SK-N-SH (cell line): Measurements from ENCODE around the gene FOSL1. TPM values are rescaled to one million over a fixed set of nuclear protein-coding genes. Genes with fewer than 3 reads are reported as not detected.

Experiments used
- CTCF ChIA-PET: fragments of 300-600, 350-600 bp; formaldehyde crosslinking; extraction: SDS; loops from one replicate; lab custom pipeline; 2021; lab: Yijun Ruan, JAX
- POLR2A ChIA-PET: fragments of 350-600 bp; sonication (Branson Sonifier 250); formaldehyde crosslinking; extraction: SDS; loops from one replicate; lab custom pipeline; 2020; ENCODE audit warnings: antibody characterized with exemption, inconsistent platforms; lab: Yijun Ruan, JAX
- DNase-seq: peaks from one replicate; pipeline ENCODE4 v3.0.0; 2012
- H2AFZ ChIP-seq: fragments of 200-600 bp; sonication (generic); 2 replicates; pipeline ENCODE4 v1.8.1; 2016; ENCODE audit warnings: antibody characterized with exemption, mild to moderate bottlenecking, low read depth
- H3F3A ChIP-seq: fragments of 200-600 bp; sonication (generic); replicated peaks from 2 replicates; pipeline ENCODE3; 2016; ENCODE audit warnings: antibody characterized with exemption, mild to moderate bottlenecking; ENCODE audit not compliant: insufficient read depth
- H3K27ac ChIP-seq, 2 experiments: fragments of 200-500 bp in 1 of 2; fragments of 200-600 bp in 1 of 2; sonication (Bioruptor generic) in 1 of 2; sonication (generic), shearing (Covaris generic) in 1 of 2; 2 replicates each; pipeline versions ENCODE4 v1.5.1 to v1.6.1; 2014 to 2016; ENCODE audit warnings: low read depth in 2 of 2, inconsistent platforms in 1 of 2, low read length in 1 of 2, mild to moderate bottlenecking in 1 of 2, mixed read lengths in 1 of 2
- H3K27me3 ChIP-seq: fragments of 200-600 bp; sonication (generic), shearing (Covaris generic); 2 replicates; pipeline ENCODE4 v1.6.1; 2016; ENCODE audit warnings: mixed run types; ENCODE audit not compliant: insufficient read depth
- H3K36me3 ChIP-seq, 2 experiments: fragments of 200-500 bp in 1 of 2; fragments of 200-600 bp in 1 of 2; sonication (Bioruptor generic) in 1 of 2; sonication (generic) in 1 of 2; replicated peaks in 1 of 2; 2 replicates each; pipeline versions ENCODE3 to v1.5.1; 2014 to 2016; ENCODE audit warnings: low read length in 1 of 2, mild to moderate bottlenecking in 1 of 2; ENCODE audit not compliant: insufficient read depth in 2 of 2, control insufficient read depth in 1 of 2
- H3K4me1 ChIP-seq, 2 experiments: fragments of 200-500 bp in 1 of 2; fragments of 200-600 bp in 1 of 2; sonication (Bioruptor generic) in 1 of 2; sonication (generic), shearing (Covaris generic) in 1 of 2; 2 replicates each; pipeline versions ENCODE4 v1.5.1 to v1.6.1; 2014 to 2016; ENCODE audit warnings: low read depth in 1 of 2, low read length in 1 of 2, mixed run types in 1 of 2; ENCODE audit not compliant: insufficient read depth in 2 of 2, control insufficient read depth in 1 of 2
- H3K4me2 ChIP-seq: fragments of 200-600 bp; sonication (generic), shearing (Covaris generic); 2 replicates; pipeline ENCODE4 v1.6.1; 2017; ENCODE audit warnings: mixed run types
- H3K4me3 ChIP-seq, 2 experiments: fragments of 200-500 bp in 1 of 2; fragments of 200-600 bp in 1 of 2; sonication (Bioruptor generic) in 1 of 2; sonication (generic), shearing (Covaris generic) in 1 of 2; 2 replicates each; pipeline versions ENCODE4 v1.5.1 to v1.8.1; 2014 to 2016; ENCODE audit warnings: low read depth in 2 of 2, inconsistent platforms in 1 of 2, low read length in 1 of 2, mild to moderate bottlenecking in 1 of 2, mixed read lengths in 1 of 2, moderate library complexity in 1 of 2
- H3K79me2 ChIP-seq: fragments of 200-600 bp; sonication (generic); 2 replicates; pipeline ENCODE4 v1.8.1; 2017; ENCODE audit warnings: mild to moderate bottlenecking; ENCODE audit not compliant: insufficient read depth
- H3K9ac ChIP-seq: fragments of 200-600 bp; sonication (generic); 2 replicates; pipeline ENCODE4 v1.6.1; 2017; ENCODE audit warnings: mixed run types
- H3K9me2 ChIP-seq: fragments of 200-600 bp; sonication (generic); 2 replicates; pipeline ENCODE4 v1.6.1; 2017; ENCODE audit warnings: mixed run types
- H3K9me3 ChIP-seq: fragments of 200-600 bp; sonication (generic); 2 replicates; pipeline ENCODE4 v1.6.1; 2017; ENCODE audit warnings: mixed run types, mild to moderate bottlenecking, moderate library complexity
- H4K20me1 ChIP-seq: fragments of 200-600 bp; sonication (generic); 2 replicates; pipeline ENCODE4 v1.6.1; 2017; ENCODE audit warnings: mild to moderate bottlenecking, mixed run types; ENCODE audit not compliant: insufficient read depth
- CHD2 ChIP-seq: fragments of 150-350 bp; IDR thresholded peaks from 2 replicates; pipeline ENCODE4 v1.6.1; 2018; ENCODE audit warnings: low read length; ENCODE audit not compliant: partially characterized antibody
- EZH2phosphoT487 ChIP-seq: fragments of 200-600 bp; sonication (generic); IDR thresholded peaks from 2 replicates; pipeline ENCODE4 v1.6.1; 2017; ENCODE audit warnings: low read depth, mixed run types, mild to moderate bottlenecking, antibody characterized with exemption, moderate library complexity, borderline replicate concordance
- NFIC ChIP-seq: IDR thresholded peaks from 2 replicates; pipeline ENCODE4 v1.4.0; 2012; ENCODE audit warnings: borderline replicate concordance
- NRF1 ChIP-seq: IDR thresholded peaks from 2 replicates; pipeline ENCODE4 v1.6.1; 2012; ENCODE audit warnings: low read depth, mild to moderate bottlenecking, low read length
- POLR2AphosphoS5 ChIP-seq: IDR thresholded peaks from 2 replicates; pipeline ENCODE4 v1.6.1; 2012; ENCODE audit warnings: low read depth, low read length
- RAD21 ChIP-seq: IDR thresholded peaks from 2 replicates; pipeline ENCODE4 v1.6.1; 2012; ENCODE audit warnings: mild to moderate bottlenecking, low read length
- RCOR1 ChIP-seq: fragments of 150-350 bp; IDR thresholded peaks from 2 replicates; pipeline ENCODE4 v1.6.1; 2017; ENCODE audit warnings: antibody characterized with exemption, low read length
- RFX5 ChIP-seq: IDR thresholded peaks from 2 replicates; pipeline ENCODE4 v1.6.1; 2012; ENCODE audit warnings: mild to moderate bottlenecking, improper control_type of control experiment, low read length
- RXRA ChIP-seq: IDR thresholded peaks from 2 replicates; pipeline ENCODE4 v1.4.0; 2012; ENCODE audit warnings: low read depth, mild to moderate bottlenecking, borderline replicate concordance
- SIN3A ChIP-seq: IDR thresholded peaks from 2 replicates; pipeline ENCODE4 v1.6.1; 2012; ENCODE audit warnings: low read depth, mild to moderate bottlenecking, low read length, moderate library complexity, borderline replicate concordance
- SMC3 ChIP-seq: IDR thresholded peaks from 2 replicates; pipeline ENCODE4 v1.6.1; 2012; ENCODE audit warnings: low read depth, low read length, improper control_type of control experiment
- TCF12 ChIP-seq: IDR thresholded peaks from 2 replicates; pipeline ENCODE4 v1.4.0; 2012
- WGBS: methylation state at CpG from one replicate; pipeline ENCODE4 v1.1.6; 2017; ENCODE audit warnings: low lambda C conversion rate; 5-methylcytosine and 5-hydroxymethylcytosine counted together
- polyA plus RNA-seq, 3 experiments: library from polyadenylated mRNA; depleted of rRNA; stranded (reverse); fragments of >200 nt; gene quantifications; 2 replicates each; pipeline ENCODE4 v1.2.3, GENCODE V29; 2012
- TF ChIP-seq, protein P1 (sequence below): IDR thresholded peaks from 2 replicates; pipeline ENCODE4 v1.4.0; 2012; ENCODE audit warnings: low read depth
- TF ChIP-seq, protein P2 (sequence below): fragments of 200-600 bp; sonication (generic); IDR thresholded peaks from 2 replicates; pipeline ENCODE4 v1.6.1; 2017; ENCODE audit warnings: antibody characterized with exemption, mild to moderate bottlenecking, moderate library complexity
- TF ChIP-seq, protein P3 (sequence below): IDR thresholded peaks from 2 replicates; pipeline ENCODE4 v1.6.1; 2012; ENCODE audit warnings: mild to moderate bottlenecking, low read depth, low read length, moderate library complexity
- TF ChIP-seq, protein P4 (sequence below): IDR thresholded peaks from 2 replicates; pipeline ENCODE4 v1.4.0; 2012; ENCODE audit warnings: low read depth, borderline replicate concordance

Gene FOSL1
- polyA plus RNA-seq, 1 of the 3 experiments (the other 2 are of a cell fraction) = 30.1 TPM

DNA sequence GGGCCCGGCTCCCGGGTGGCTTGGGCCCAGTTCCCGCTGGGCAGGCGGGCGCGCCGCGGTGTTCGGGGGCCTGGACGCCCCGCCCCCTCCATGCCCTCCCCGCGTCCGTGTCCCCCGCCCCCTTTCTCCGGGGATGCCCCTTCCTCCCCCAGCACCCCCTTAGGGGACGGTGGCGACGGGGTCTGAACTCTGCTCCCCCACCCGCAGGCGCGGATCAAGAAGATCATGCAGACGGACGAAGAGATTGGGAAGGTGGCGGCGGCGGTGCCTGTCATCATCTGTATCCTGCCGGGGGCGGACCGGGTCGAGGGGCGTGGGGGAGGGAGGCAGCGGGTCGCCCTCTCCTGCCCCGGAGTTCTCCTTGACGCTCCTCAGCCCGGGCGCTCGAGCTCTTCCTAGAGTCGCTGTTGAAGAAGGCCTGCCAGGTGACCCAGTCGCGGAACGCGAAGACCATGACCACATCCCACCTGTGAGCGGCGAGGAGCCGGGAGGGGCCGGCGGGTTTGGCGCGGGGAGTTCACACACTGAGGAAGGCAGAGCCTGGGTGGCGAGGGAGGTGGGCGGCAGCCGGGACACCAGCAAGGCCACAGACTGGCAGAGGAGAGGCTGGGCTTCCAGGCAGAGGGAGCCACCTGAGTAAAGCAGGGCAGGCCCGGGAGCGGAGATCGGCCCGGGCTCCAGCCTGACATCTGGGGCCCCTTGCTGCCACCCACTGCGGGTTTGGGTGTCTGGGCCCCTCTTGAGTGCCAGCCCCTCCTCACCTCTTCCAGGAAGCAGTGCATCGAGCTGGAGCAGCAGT lies 19.6 kb upstream of the FOSL1 start:
- H3F3A ChIP-seq = peaks cover 32% of the 10 kb centered on the region
- peaks cover 34 to 40% of the 10 kb centered on the region in 2 experiments; a peak in 3 of 4 replicates for H3K4me1 ChIP-seq
- 0% methylated on average over 3 of the region's 60 CpGs for WGBS
- POLR2A ChIA-PET = interaction anchor here (0.9 kb wide), 1 partner anchor 29 kb away, joined by 3 read pairs; the partner anchor contains the start of gene CCDC85B
- no peaks in the 10 kb centered on the region for H3K9me2 ChIP-seq
- no peaks in the 10 kb centered on the region for H3K9me3 ChIP-seq
- peak overlapping the region; percentile 74 for H3K9ac ChIP-seq
- H3K79me2 ChIP-seq = peaks cover 60% of the 10 kb centered on the region
- H3K4me2 ChIP-seq = peak overlapping the region; percentile 99
- peak overlapping the region; percentile 68 to 87 for H3K27ac ChIP-seq
- H3K36me3 ChIP-seq = peaks cover 12 to 24% of the 10 kb centered on the region in 2 experiments
- peak overlapping the region; percentile 51; the same call in 1 of the 2 replicates for H2AFZ ChIP-seq
- no peaks in the 10 kb centered on the region for H3K27me3 ChIP-seq
- peak; percentile 85 for DNase-seq
- CTCF ChIA-PET = interaction anchor here (0.9 to 5.5 kb wide), 5 partner anchors 13 to 35 kb away, joined by 3 to 22 read pairs (median 7); partner anchors contain the start of genes CCDC85B and FIBP
- TF ChIP-seq RFX5 = no peak
- TF ChIP-seq, protein P1, sequence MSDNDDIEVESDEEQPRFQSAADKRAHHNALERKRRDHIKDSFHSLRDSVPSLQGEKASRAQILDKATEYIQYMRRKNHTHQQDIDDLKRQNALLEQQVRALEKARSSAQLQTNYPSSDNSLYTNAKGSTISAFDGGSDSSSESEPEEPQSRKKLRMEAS = 0 out of 2 replicates have a peak, but pooled peaks have one; percentile 5
- TF ChIP-seq, all 33 proteins: peak for 1
- peak overlapping the region; percentile 61 to 92 for H3K4me3 ChIP-seq
- 0 out of 2 replicates have a peak, but pooled peaks cover 4% of the 10 kb centered on the region for H4K20me1 ChIP-seq

DNA sequence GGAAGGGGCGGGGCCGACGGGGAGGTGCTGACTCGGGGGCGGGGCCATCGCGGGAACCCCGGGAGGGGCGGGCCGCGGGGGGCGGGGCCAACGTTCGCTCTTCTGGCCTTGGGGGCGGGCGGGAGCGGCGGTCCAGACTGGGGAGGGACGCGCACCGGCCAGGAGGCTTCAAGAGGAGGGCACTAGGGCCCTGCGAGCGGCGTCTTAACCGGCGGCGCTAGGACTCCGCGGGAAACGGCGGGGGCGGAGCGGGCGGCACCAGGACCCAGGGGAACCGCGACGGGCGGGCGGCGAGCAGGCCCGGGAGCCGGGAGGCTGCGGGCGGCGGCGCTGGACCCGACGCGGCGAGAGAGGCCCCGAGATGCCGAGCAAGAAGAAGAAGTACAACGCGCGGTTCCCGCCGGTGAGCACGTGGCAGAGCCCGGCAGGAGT lies 19.0 kb upstream of the FOSL1 start, which contains the start of gene DRAP1:
Gene DRAP1 (plus strand): TSS at position 286 of the 432 bp plus-strand sequence. CDS start 76 bp downstream, at position 362.
- CTCF ChIA-PET = interaction anchor here (1.0 to 5.5 kb wide), 6 partner anchors 14 to 59 kb away, joined by 3 to 24 read pairs (median 8); partner anchors contain the start of genes CCDC85B, FIBP and MUS81
- POLR2A ChIA-PET = interaction anchor here (0.9 to 1.5 kb wide), 2 partner anchors 18 to 29 kb away, joined by 3 to 4 read pairs; partner anchors contain the start of genes CCDC85B and FOSL1
- no peaks in the 10 kb centered on the region for H3K27me3 ChIP-seq
- 0% methylated on average over 13 of the region's 59 CpGs for WGBS
- H3K4me1 ChIP-seq = peaks cover 32 to 43% of the 10 kb centered on the region in 2 experiments; a peak in 3 of 4 replicates
- peak within 1 kb of the TSS; percentile 87 to 97 for H3K27ac ChIP-seq
- H3K4me2 ChIP-seq = peak within 1 kb of the TSS; percentile 99
- no peaks in the 10 kb centered on the region for H3K9me2 ChIP-seq
- 0 out of 2 replicates have a peak, but pooled peaks cover 4% of the 10 kb centered on the region for H4K20me1 ChIP-seq
- no peaks in the 10 kb centered on the region for H3K9me3 ChIP-seq
- H3K4me3 ChIP-seq = peak within 1 kb of the TSS; percentile 90 to 92
- peaks cover 67% of the 10 kb centered on the region for H3K79me2 ChIP-seq
- H2AFZ ChIP-seq = peak within 1 kb of the TSS; percentile 51; the same call in 1 of the 2 replicates
- peaks cover 32% of the 10 kb centered on the region for H3F3A ChIP-seq
- H3K9ac ChIP-seq = peak within 1 kb of the TSS; percentile 99
- peaks cover 12 to 24% of the 10 kb centered on the region in 2 experiments for H3K36me3 ChIP-seq
- DNase-seq = peak; percentile 100
- 0 out of 2 replicates have a peak, but pooled peaks have one; percentile 2 for TF ChIP-seq RAD21
- TF ChIP-seq, protein P2, sequence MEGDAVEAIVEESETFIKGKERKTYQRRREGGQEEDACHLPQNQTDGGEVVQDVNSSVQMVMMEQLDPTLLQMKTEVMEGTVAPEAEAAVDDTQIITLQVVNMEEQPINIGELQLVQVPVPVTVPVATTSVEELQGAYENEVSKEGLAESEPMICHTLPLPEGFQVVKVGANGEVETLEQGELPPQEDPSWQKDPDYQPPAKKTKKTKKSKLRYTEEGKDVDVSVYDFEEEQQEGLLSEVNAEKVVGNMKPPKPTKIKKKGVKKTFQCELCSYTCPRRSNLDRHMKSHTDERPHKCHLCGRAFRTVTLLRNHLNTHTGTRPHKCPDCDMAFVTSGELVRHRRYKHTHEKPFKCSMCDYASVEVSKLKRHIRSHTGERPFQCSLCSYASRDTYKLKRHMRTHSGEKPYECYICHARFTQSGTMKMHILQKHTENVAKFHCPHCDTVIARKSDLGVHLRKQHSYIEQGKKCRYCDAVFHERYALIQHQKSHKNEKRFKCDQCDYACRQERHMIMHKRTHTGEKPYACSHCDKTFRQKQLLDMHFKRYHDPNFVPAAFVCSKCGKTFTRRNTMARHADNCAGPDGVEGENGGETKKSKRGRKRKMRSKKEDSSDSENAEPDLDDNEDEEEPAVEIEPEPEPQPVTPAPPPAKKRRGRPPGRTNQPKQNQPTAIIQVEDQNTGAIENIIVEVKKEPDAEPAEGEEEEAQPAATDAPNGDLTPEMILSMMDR = no peak
- TF ChIP-seq CHD2 = peak; percentile 76
- TF ChIP-seq RFX5 = no peak
- TF ChIP-seq, protein P3, sequence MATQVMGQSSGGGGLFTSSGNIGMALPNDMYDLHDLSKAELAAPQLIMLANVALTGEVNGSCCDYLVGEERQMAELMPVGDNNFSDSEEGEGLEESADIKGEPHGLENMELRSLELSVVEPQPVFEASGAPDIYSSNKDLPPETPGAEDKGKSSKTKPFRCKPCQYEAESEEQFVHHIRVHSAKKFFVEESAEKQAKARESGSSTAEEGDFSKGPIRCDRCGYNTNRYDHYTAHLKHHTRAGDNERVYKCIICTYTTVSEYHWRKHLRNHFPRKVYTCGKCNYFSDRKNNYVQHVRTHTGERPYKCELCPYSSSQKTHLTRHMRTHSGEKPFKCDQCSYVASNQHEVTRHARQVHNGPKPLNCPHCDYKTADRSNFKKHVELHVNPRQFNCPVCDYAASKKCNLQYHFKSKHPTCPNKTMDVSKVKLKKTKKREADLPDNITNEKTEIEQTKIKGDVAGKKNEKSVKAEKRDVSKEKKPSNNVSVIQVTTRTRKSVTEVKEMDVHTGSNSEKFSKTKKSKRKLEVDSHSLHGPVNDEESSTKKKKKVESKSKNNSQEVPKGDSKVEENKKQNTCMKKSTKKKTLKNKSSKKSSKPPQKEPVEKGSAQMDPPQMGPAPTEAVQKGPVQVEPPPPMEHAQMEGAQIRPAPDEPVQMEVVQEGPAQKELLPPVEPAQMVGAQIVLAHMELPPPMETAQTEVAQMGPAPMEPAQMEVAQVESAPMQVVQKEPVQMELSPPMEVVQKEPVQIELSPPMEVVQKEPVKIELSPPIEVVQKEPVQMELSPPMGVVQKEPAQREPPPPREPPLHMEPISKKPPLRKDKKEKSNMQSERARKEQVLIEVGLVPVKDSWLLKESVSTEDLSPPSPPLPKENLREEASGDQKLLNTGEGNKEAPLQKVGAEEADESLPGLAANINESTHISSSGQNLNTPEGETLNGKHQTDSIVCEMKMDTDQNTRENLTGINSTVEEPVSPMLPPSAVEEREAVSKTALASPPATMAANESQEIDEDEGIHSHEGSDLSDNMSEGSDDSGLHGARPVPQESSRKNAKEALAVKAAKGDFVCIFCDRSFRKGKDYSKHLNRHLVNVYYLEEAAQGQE = no peak; the same call in 1 of the 2 replicates
- TF ChIP-seq SIN3A = peak; percentile 99
- no peak for TF ChIP-seq RXRA
- TF ChIP-seq NFIC = peak; percentile 39
- no peak for TF ChIP-seq NRF1
- TF ChIP-seq, protein P4, sequence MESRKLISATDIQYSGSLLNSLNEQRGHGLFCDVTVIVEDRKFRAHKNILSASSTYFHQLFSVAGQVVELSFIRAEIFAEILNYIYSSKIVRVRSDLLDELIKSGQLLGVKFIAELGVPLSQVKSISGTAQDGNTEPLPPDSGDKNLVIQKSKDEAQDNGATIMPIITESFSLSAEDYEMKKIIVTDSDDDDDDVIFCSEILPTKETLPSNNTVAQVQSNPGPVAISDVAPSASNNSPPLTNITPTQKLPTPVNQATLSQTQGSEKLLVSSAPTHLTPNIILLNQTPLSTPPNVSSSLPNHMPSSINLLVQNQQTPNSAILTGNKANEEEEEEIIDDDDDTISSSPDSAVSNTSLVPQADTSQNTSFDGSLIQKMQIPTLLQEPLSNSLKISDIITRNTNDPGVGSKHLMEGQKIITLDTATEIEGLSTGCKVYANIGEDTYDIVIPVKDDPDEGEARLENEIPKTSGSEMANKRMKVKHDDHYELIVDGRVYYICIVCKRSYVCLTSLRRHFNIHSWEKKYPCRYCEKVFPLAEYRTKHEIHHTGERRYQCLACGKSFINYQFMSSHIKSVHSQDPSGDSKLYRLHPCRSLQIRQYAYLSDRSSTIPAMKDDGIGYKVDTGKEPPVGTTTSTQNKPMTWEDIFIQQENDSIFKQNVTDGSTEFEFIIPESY = peak; percentile 82; the same call in 1 of the 2 replicates
- TF ChIP-seq POLR2AphosphoS5 = peak; percentile 24; the same call in 1 of the 2 replicates
- TF ChIP-seq TCF12 = peak; percentile 51; the same call in 1 of the 2 replicates
- no peak for TF ChIP-seq RCOR1
- TF ChIP-seq EZH2phosphoT487 = no peak
- no peak; the same call in 1 of the 2 replicates for TF ChIP-seq SMC3
